Body of pancreas (tissue), 4 donors: ENCODE measurements around the gene ZSCAN18. TPM values are rescaled to one million over a fixed set of nuclear protein-coding genes. Genes with fewer than 3 reads are reported as not detected.

Experiments used
- ATAC-seq: fragments of 150-250 bp; one replicate; pipeline ENCODE4 v1.9.1; 2016
- DNase-seq, 4 donors: peaks; one replicate each; pipeline ENCODE4 v3.0.0-alpha.2; 2019
- H3K27ac ChIP-seq, 4 donors: fragments of 200-600 bp; sonication (generic); 1 replicate in 3 of 4; 2 replicates in 1 of 4; pipeline versions ENCODE4 v1.5.1 to v1.6.1; 2016 to 2019; ENCODE audit warnings: mild to moderate bottlenecking in 1 of 4, mixed read lengths in 1 of 4, moderate library complexity in 1 of 4
- H3K27me3 ChIP-seq, 2 donors: fragments of 200-600 bp; sonication (generic); one replicate each; pipeline ENCODE4 v1.6.0; 2016; ENCODE audit warnings: mild to moderate bottlenecking in 1 of 2
- H3K36me3 ChIP-seq, 2 donors: fragments of 200-600 bp; sonication (generic); replicated peaks in 1 of 2; 2 replicates each; pipeline ENCODE4 v1.5.1; 2016; ENCODE audit warnings: low read depth in 2 of 2; ENCODE audit not compliant: insufficient read depth in 1 of 2
- H3K4me1 ChIP-seq: fragments of 200-600 bp; sonication (generic); one replicate; pipeline ENCODE4 v1.6.0; 2016
- H3K4me3 ChIP-seq, 2 donors: fragments of 200-600 bp; sonication (generic); 1 replicate in 1 of 2; 2 replicates in 1 of 2; pipeline ENCODE4 v1.5.1; 2016 to 2019
- H3K9me3 ChIP-seq, 3 donors: fragments of 200-600 bp; sonication (generic); 1 replicate in 2 of 3; 2 replicates in 1 of 3; pipeline ENCODE4 v1.5.1; 2016
- POLR2A ChIP-seq, 3 donors: fragments of 450-650 bp; IDR thresholded peaks; one replicate each; pipeline ENCODE4 v1.6.1; 2016; ENCODE audit warnings: antibody characterized with exemption in 3 of 3, mild to moderate bottlenecking in 2 of 3
- WGBS, 2 donors: methylation state at CpG; one replicate each; pipeline ENCODE4 v1.1.5; 2017; 5-methylcytosine and 5-hydroxymethylcytosine counted together
- intact Hi-C: fragments of 100-400 bp; cut with DNase I; formaldehyde crosslinking; loops from one replicate; pipeline ENCODE4 v1.15.1; 2023
- total RNA-seq, 2 donors: library from RNA; depleted of rRNA; stranded (reverse); fragments of >200 nt; gene quantifications; one replicate each; pipeline ENCODE4 v1.1.0, GENCODE V29; 2016
- TF ChIP-seq, protein P1 (sequence below), 7 experiments: fragments of 450-650 bp in 4 of 7; fragments of 200-600 bp in 3 of 7; sonication (generic) in 3 of 7; IDR thresholded peaks; one replicate each; pipeline ENCODE4 v1.5.1; 2016 to 2019; ENCODE audit warnings: antibody characterized with exemption in 7 of 7

The ZSCAN18 gene
- total RNA-seq, 2 donors from 2014 or later, result 37.4 to 43.2 TPM

DNA sequence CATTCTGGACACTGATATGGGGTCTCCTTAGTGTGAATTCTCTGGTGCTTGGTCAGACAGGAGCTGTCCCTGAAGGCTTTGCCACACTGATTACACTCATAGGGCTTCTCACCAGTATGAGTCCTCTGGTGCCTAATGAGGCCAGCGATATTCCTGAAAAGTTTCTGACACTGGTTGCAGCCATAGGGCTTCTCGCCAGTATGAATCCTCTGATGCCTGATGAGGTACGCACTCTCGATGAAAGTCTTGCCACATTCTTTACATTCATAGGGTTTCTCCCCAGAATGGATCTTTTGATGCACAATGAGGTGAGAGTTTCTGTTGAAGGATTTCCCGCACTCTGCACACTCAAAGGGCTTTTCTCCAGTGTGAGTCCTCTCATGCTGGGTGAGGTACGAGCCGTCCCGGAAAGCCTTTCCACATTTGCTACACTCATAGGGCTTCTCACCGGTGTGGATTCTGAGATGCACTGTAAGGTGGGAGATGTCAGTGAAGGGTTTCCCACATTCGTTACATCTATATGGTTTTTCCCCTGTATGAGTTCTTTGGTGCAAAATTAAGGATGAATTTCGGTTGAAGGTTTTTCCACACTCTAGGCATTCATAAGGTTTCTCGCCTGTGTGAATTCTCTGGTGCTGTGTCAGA lies 30.1 kb upstream of the ZSCAN18 start:
- DNase-seq (no peak), ATAC-seq (no peak)
- TF ChIP-seq POLR2A (IDR thresholded peaks at IDR 0.05), result no peak
- intact Hi-C loops, result no loop called here
- 95 to 97% methylated on average over 11 to 12 of the region's 12 CpGs for WGBS, 2 donors
- H3K4me1 ChIP-seq, result no peaks in the 10 kb centered on the region
- H3K4me3 ChIP-seq, result no peak overlapping the region
- no peaks in the 10 kb centered on the region for H3K27me3 ChIP-seq
- H3K36me3 ChIP-seq, result peaks cover 12 to 28% of the 10 kb centered on the region in 2 donors
- H3K9me3 ChIP-seq, result peaks cover 0 to 100% (median 2%) of the 10 kb centered on the region in 3 donors
- no peak overlapping the region for H3K27ac ChIP-seq

DNA sequence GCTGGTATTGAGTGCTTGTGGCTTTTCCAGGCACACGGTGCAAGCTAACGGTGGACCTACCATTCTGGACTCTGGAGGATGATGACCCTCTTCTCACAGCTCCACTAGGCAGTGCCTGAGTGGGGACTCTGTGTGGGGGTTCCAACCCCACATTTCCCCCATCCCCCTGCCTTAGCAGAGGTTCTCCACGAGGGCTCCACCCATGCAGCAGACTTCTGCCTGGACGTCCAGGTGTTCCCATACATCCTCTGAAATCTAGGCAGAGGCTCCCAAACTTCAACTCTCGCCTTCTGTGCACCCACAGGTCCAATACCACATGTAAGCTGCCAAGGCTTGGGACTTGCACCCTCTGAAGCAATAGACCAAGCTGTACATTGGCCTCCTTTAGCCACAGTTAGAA lies 25.3 kb upstream of the ZSCAN18 start:
- no peak for ATAC-seq

DNA sequence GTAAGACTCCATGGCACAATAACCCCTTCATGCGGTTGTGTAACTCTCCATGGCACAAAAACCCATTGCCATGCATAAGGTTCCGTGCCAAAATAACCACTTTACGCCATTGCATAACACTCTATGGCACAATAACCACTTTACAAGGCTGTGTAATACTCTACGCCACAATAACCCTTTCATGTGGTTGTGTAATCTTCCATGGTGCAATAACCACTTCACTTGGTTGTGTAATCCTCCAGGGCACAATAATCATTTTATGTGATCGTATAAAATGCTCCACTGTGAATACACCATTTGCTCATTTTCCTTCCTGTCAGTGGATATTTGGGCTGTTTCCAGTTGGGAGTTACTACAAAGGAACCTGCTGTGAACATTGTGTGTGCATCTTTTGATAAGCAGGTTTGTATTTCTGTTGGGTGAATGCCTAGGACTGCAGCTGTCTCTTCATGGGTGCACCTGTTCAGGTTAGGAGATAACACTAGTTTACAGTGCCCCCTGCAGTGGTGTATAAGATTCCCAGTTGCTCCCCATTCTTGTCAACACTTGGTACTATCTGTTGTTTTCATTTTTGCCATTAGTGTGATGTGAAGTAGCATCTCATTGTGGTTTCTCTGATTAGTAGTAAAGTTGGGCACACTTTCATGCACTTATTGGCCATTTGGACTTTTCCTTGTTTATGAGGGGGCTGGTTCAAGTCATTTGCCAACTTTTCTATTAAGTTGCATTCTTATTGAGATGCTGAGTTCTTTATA lies 21.1 kb upstream of the ZSCAN18 start:
- 63 to 76% methylated on average over 5 of the region's 5 CpGs for WGBS, 2 donors
- TF ChIP-seq, protein P1, sequence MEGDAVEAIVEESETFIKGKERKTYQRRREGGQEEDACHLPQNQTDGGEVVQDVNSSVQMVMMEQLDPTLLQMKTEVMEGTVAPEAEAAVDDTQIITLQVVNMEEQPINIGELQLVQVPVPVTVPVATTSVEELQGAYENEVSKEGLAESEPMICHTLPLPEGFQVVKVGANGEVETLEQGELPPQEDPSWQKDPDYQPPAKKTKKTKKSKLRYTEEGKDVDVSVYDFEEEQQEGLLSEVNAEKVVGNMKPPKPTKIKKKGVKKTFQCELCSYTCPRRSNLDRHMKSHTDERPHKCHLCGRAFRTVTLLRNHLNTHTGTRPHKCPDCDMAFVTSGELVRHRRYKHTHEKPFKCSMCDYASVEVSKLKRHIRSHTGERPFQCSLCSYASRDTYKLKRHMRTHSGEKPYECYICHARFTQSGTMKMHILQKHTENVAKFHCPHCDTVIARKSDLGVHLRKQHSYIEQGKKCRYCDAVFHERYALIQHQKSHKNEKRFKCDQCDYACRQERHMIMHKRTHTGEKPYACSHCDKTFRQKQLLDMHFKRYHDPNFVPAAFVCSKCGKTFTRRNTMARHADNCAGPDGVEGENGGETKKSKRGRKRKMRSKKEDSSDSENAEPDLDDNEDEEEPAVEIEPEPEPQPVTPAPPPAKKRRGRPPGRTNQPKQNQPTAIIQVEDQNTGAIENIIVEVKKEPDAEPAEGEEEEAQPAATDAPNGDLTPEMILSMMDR (IDR thresholded peaks at IDR 0.05), result no peak
- TF ChIP-seq POLR2A (IDR thresholded peaks at IDR 0.05), result no peak
- no peaks in the 10 kb centered on the region for H3K4me1 ChIP-seq
- H3K27ac ChIP-seq, result no peak overlapping the region
- DNase-seq, result no peak
- peaks cover 0 to 79% (median 12%) of the 10 kb centered on the region in 3 donors for H3K9me3 ChIP-seq
- no peak for ATAC-seq
- no peak overlapping the region for H3K4me3 ChIP-seq
- intact Hi-C loops, result no loop called here
- peaks cover 0 to 3% of the 10 kb centered on the region in 2 donors for H3K27me3 ChIP-seq
- H3K36me3 ChIP-seq, result no peaks in the 10 kb centered on the region

More for the DNA sequence above, 25.3 kb upstream of the ZSCAN18 start:
- peaks cover 0 to 90% (median 11%) of the 10 kb centered on the region in 3 donors for H3K9me3 ChIP-seq
- H3K27me3 ChIP-seq, result no peaks in the 10 kb centered on the region
- intact Hi-C loops, result no loop called here
- no peaks in the 10 kb centered on the region for H3K4me1 ChIP-seq
- WGBS, 2 donors, result 60 to 82% methylated on average over 2 to 5 of the region's 5 CpGs
- TF ChIP-seq, protein P1 (IDR thresholded peaks at IDR 0.05), result no peak
- TF ChIP-seq POLR2A (IDR thresholded peaks at IDR 0.05), result no peak
- no peak for DNase-seq
- peaks cover 2 to 5% of the 10 kb centered on the region in 2 donors for H3K36me3 ChIP-seq
- H3K4me3 ChIP-seq, result no peak overlapping the region
- H3K27ac ChIP-seq, result no peak overlapping the region

DNA sequence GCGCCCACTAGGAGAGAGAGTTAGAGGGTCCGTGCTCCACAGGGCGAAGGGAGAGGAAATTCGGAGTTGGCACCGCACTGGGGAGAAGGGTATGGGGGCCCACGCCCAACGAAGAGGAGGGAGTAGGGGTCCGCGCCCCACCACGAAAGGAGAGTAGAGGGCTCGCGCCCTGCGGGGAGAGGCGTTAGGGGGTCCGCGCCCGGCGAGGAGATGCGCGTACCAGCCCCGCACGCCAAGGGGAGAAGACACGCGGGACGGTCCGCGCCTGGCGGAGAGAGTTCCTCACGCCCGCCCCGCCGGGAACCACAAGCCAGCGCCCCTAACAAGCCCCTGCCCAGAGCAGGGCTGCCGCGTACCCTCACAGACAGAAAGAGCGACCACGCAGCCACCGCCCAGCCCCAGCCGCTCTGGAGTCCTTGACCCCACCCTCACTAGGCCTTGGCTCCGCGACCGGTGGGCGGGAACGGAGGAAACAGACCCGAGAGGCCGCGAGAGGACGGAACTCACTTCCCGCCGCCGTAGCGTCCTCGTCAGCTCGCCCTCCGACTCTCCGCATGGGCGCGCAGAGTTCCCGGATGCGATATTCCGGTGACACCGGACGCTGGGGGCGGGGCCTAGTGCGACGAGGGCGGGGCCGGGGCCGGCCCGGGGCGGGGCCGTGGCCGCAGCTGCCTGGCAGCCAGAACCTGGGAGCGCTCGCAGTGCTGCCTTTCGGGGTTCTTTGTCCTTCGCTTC lies 20.0 kb upstream of the ZSCAN18 start:
- no peak for ATAC-seq
- H3K27me3 ChIP-seq, result peaks cover 0 to 3% of the 10 kb centered on the region in 2 donors
- intact Hi-C loops, result no loop called here
- TF ChIP-seq POLR2A (IDR thresholded peaks at IDR 0.05), result no peak
- TF ChIP-seq, protein P1 (IDR thresholded peaks at IDR 0.05), result no peak
- DNase-seq, result no peak
- H3K27ac ChIP-seq, result no peak overlapping the region
- H3K36me3 ChIP-seq, result no peaks in the 10 kb centered on the region
- H3K9me3 ChIP-seq, result peaks cover 0 to 67% (median 12%) of the 10 kb centered on the region in 3 donors
- no peak overlapping the region for H3K4me3 ChIP-seq
- WGBS, 2 donors, result 4 to 9% methylated on average over 23 to 75 of the region's 77 CpGs
- H3K4me1 ChIP-seq, result no peaks in the 10 kb centered on the region

DNA sequence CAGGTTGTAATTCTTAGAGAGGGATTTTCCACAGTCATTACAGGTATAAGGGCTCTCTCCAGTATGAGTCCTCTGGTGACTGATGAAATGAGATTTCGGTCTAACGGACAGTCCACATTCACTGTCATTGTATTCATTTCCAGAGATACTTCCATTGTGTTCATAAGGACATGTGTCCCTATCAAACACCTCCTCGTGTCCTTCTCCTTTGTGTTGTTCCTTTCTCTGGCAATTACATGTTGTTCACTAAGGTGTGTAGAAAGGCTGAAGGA lies 10.5 kb upstream of the ZSCAN18 start:
- no peak for ATAC-seq

More for the DNA sequence above, 10.5 kb upstream of the ZSCAN18 start:
- Histone ChIP-seq H3K27me3 (no peaks in the 10 kb centered on the region), H3K4me1 (no peaks in the 10 kb centered on the region), H3K4me3 (no peak overlapping the region), H3K36me3 (no peaks in the 10 kb centered on the region), H3K9me3 (peaks cover 0 to 66% (median 8%) of the 10 kb centered on the region in 3 donors), H3K27ac (no peak overlapping the region)
- DNase-seq, result no peak
- 82 to 84% methylated on average over 3 of the region's 3 CpGs for WGBS, 2 donors
- intact Hi-C loops, result no loop called here
- TF ChIP-seq POLR2A (IDR thresholded peaks at IDR 0.05), result no peak
